H1 (cell line): ENCODE results near the gene FKBP5. TPM values are rescaled to one million over a fixed set of nuclear protein-coding genes. Genes with fewer than 3 reads are reported as not detected.

ENCODE experiments used
- CTCF ChIA-PET: fragments of 300-600 bp; sonication (Branson Sonifier 250); formaldehyde crosslinking; loops from one replicate; lab custom pipeline; 2021; ENCODE audit not compliant: partially characterized antibody; lab: Charles Lee
- POLR2A ChIA-PET: fragments of 300-600 bp; sonication (Branson Sonifier 250); formaldehyde crosslinking; loops from one replicate; lab custom pipeline; 2021; ENCODE audit warnings: inconsistent platforms; ENCODE audit not compliant: partially characterized antibody; lab: Charles Lee
- DNase-seq, 2 experiments: peaks; one replicate each; pipeline versions ENCODE4 v3.0.0 to v3.0.0-alpha.2; 2010 to 2022; ENCODE audit warnings: low spot score in 2 of 2, low read depth in 1 of 2, mixed read lengths in 1 of 2
- FAIRE-seq: peaks from 2 replicates; lab custom pipeline; 2011; peaks lifted over from hg19 to GRCh38; lab: Jason Lieb, UNC
- H2AFZ ChIP-seq: 2 replicates; pipeline ENCODE4 v1.8.1; 2012; ENCODE audit warnings: low read length, inconsistent platforms
- H2AK5ac ChIP-seq: 2 replicates; pipeline ENCODE4 v1.6.1; 2013; ENCODE audit warnings: low read depth, low read length
- H2BK120ac ChIP-seq: replicated peaks from 2 replicates; pipeline ENCODE3; 2013; ENCODE audit warnings: low read depth, low read length, inconsistent platforms
- H2BK12ac ChIP-seq: 2 replicates; pipeline ENCODE4 v1.6.1; 2013; ENCODE audit warnings: low read depth, low read length
- H2BK15ac ChIP-seq: 2 replicates; pipeline ENCODE4 v1.6.1; 2013; ENCODE audit warnings: low read length
- H2BK20ac ChIP-seq: 2 replicates; pipeline ENCODE4 v1.6.1; 2013; ENCODE audit warnings: low read length
- H2BK5ac ChIP-seq: 2 replicates; pipeline ENCODE4 v1.6.1; 2013; ENCODE audit warnings: low read depth, low read length
- H3K14ac ChIP-seq: 2 replicates; pipeline ENCODE4 v1.6.1; 2013; ENCODE audit warnings: inconsistent platforms; ENCODE audit not compliant: insufficient read length
- H3K18ac ChIP-seq: 2 replicates; pipeline ENCODE4 v1.6.1; 2013; ENCODE audit warnings: low read length; ENCODE audit errors: extremely low read depth
- H3K23ac ChIP-seq: 2 replicates; pipeline ENCODE4 v1.6.1; 2013; ENCODE audit warnings: inconsistent platforms; ENCODE audit not compliant: insufficient read length
- H3K23me2 ChIP-seq: 2 replicates; pipeline ENCODE4 v1.6.1; 2013; ENCODE audit warnings: low read depth, low read length
- H3K27ac ChIP-seq: 2 replicates; pipeline ENCODE4 v1.6.1; 2011; ENCODE audit warnings: low read depth, low read length, inconsistent platforms
- H3K27me3 ChIP-seq, 4 experiments: replicated peaks in 1 of 4; 1 replicate in 1 of 4; 2 replicates in 3 of 4; pipeline versions ENCODE4 v1.6.1 to v1.8.1; 2011 to 2013; ENCODE audit warnings: low read length in 3 of 4, mild to moderate bottlenecking in 3 of 4, inconsistent platforms in 2 of 4, mixed read lengths in 2 of 4, moderate library complexity in 1 of 4; ENCODE audit not compliant: control insufficient read depth in 3 of 4, insufficient read depth in 3 of 4; ENCODE audit errors: extremely low read depth in 1 of 4
- H3K36me3 ChIP-seq, 4 experiments: 2 replicates each; pipeline versions ENCODE4 v1.6.1 to v1.8.1; 2011 to 2013; ENCODE audit warnings: mild to moderate bottlenecking in 4 of 4, low read length in 3 of 4, moderate library complexity in 2 of 4, control low read depth in 1 of 4, inconsistent platforms in 1 of 4; ENCODE audit not compliant: insufficient read depth in 4 of 4, control insufficient read depth in 2 of 4
- H3K4ac ChIP-seq: replicated peaks from 2 replicates; pipeline ENCODE3; 2013; ENCODE audit warnings: low read length, low read depth, mixed read lengths, inconsistent platforms; ENCODE audit not compliant: insufficient read length
- H3K4me1 ChIP-seq, 4 experiments: replicated peaks in 1 of 4; 1 replicate in 1 of 4; 2 replicates in 3 of 4; pipeline versions ENCODE4 v1.6.1 to v1.8.1; 2011 to 2013; ENCODE audit warnings: low read length in 3 of 4, inconsistent platforms in 2 of 4, mixed read lengths in 1 of 4; ENCODE audit not compliant: insufficient read depth in 4 of 4, control insufficient read depth in 3 of 4
- H3K4me2 ChIP-seq, 2 experiments: 2 replicates each; pipeline versions ENCODE4 v1.6.1 to v1.8.1; 2011 to 2013; ENCODE audit warnings: low read depth in 2 of 2, low read length in 2 of 2, control low read depth in 1 of 2, inconsistent platforms in 1 of 2, mild to moderate bottlenecking in 1 of 2; ENCODE audit not compliant: insufficient read depth in 1 of 2
- H3K4me3 ChIP-seq, 4 experiments: fragments of 200-600, 300-600 bp in 1 of 4; sonication (generic), shearing (Covaris generic), sonication (Bioruptor Twin) in 1 of 4; 2 replicates each; pipeline versions ENCODE4 v1.5.1 to v1.8.1; 2011 to 2016; ENCODE audit warnings: low read length in 4 of 4, low read depth in 3 of 4, control low read depth in 2 of 4, inconsistent platforms in 2 of 4, mild to moderate bottlenecking in 2 of 4, mixed read lengths in 1 of 4, moderate library complexity in 1 of 4; ENCODE audit not compliant: insufficient read depth in 2 of 4; ENCODE audit errors: extremely low read depth in 1 of 4
- H3K56ac ChIP-seq: replicated peaks from 2 replicates; pipeline ENCODE3; 2013; ENCODE audit warnings: low read depth, mild to moderate bottlenecking, mixed read lengths, low read length, inconsistent platforms; ENCODE audit not compliant: insufficient read length
- H3K79me1 ChIP-seq: 2 replicates; pipeline ENCODE4 v1.6.1; 2013; ENCODE audit warnings: low read depth, low read length, control low read depth
- H3K79me2 ChIP-seq, 2 experiments: 2 replicates each; pipeline versions ENCODE4 v1.6.1 to v1.8.1; 2012 to 2013; ENCODE audit warnings: low read length in 2 of 2, mild to moderate bottlenecking in 2 of 2, inconsistent platforms in 1 of 2; ENCODE audit not compliant: insufficient read depth in 2 of 2, control insufficient read depth in 1 of 2
- H3K9ac ChIP-seq, 4 experiments: replicated peaks in 1 of 4; 1 replicate in 1 of 4; 2 replicates in 3 of 4; pipeline versions ENCODE4 v1.6.1 to v1.8.1; 2011 to 2013; ENCODE audit warnings: low read depth in 3 of 4, low read length in 3 of 4, control low read depth in 2 of 4, mild to moderate bottlenecking in 2 of 4, moderate library complexity in 2 of 4, inconsistent platforms in 1 of 4; ENCODE audit errors: extremely low read depth in 1 of 4
- H3K9me3 ChIP-seq, 2 experiments: 2 replicates each; pipeline versions ENCODE4 v1.6.1 to v1.8.1; 2012 to 2013; ENCODE audit warnings: mild to moderate bottlenecking in 2 of 2, moderate library complexity in 2 of 2, control low read depth in 1 of 2, inconsistent platforms in 1 of 2, low read depth in 1 of 2, low read length in 1 of 2, mixed read lengths in 1 of 2; ENCODE audit not compliant: insufficient read depth in 2 of 2
- H4K20me1 ChIP-seq, 2 experiments: replicated peaks in 1 of 2; 2 replicates each; pipeline versions ENCODE3 to v1.8.1; 2011 to 2013; ENCODE audit warnings: inconsistent platforms in 2 of 2, low read length in 2 of 2, mild to moderate bottlenecking in 1 of 2; ENCODE audit not compliant: insufficient read depth in 2 of 2, control insufficient read depth in 1 of 2
- H4K5ac ChIP-seq: 2 replicates; pipeline ENCODE4 v1.6.1; 2013; ENCODE audit warnings: low read length, low read depth, mixed read lengths, inconsistent platforms; ENCODE audit not compliant: insufficient read length
- H4K8ac ChIP-seq: 2 replicates; pipeline ENCODE4 v1.8.0; 2013; ENCODE audit warnings: mild to moderate bottlenecking, moderate library complexity, low read length, inconsistent platforms; ENCODE audit not compliant: insufficient read depth; ENCODE audit errors: extremely low read depth
- H4K91ac ChIP-seq: replicated peaks from 2 replicates; pipeline ENCODE3; 2013; ENCODE audit warnings: low read length, mixed read lengths, inconsistent platforms; ENCODE audit not compliant: insufficient read length
- EGR1 ChIP-seq: IDR thresholded peaks from 2 replicates; pipeline ENCODE4 v1.6.1; 2011; ENCODE audit warnings: low read depth, low read length, borderline replicate concordance
- WGBS, 2 experiments: shearing (Covaris generic) in 1 of 2; methylation state at CpG; one replicate each; pipeline versions ENCODE4 v1.1.6 to v1.1.7; 2013 to 2015; ENCODE audit warnings: low lambda C conversion rate in 2 of 2, mixed read lengths in 2 of 2, inconsistent platforms in 1 of 2, low coverage in 1 of 2, missing lambda C conversion rate in 1 of 2; ENCODE audit not compliant: insufficient replicate concordance in 2 of 2, insufficient coverage in 1 of 2, insufficient read length in 1 of 2; ENCODE audit errors: extremely low coverage in 1 of 2, missing lambda C conversion rate in 1 of 2; 5-methylcytosine and 5-hydroxymethylcytosine counted together
- polyA plus RNA-seq, 7 experiments: library from polyadenylated mRNA; depleted of rRNA in 3 of 7; stranded (reverse) in 5 of 7; unstranded in 2 of 7; fragments of >200 nt in 5 of 7; fragments of 200-250 nt in 2 of 7; gene quantifications; 1 replicate in 5 of 7; 2 replicates in 1 of 7; 4 replicates in 1 of 7; pipeline versions ENCODE4 v1.2.1 to v1.2.3, GENCODE V29; 2011 to 2013; ENCODE audit warnings: missing spikeins in 2 of 7, mixed read lengths in 2 of 7
- total RNA-seq: library from RNA; stranded (reverse); fragmentation: NEBNext Ultra II Directional; extraction: Animal tissue kit (Norgen Biotek cat#: 25700); gene quantifications from 2 replicates; pipeline ENCODE4 v1.2.1, GENCODE V29; 2021

The FKBP5 gene
- total and polyA plus RNA-seq, 2 of the 8 experiments (the other 6 are each of a cell fraction or from before 2014, with no cell fraction given): 14.3 to 40.4 TPM

- H4K20me1 ChIP-seq: no peaks in the 10 kb centered on the region
- POLR2A ChIA-PET: interaction anchor here (0.6 to 1.6 kb wide), 2 partner anchors 12 to 27 kb away, joined by 3 to 5 read pairs; no protein-coding TSS in a partner anchor
- H3K9ac ChIP-seq: no peak overlapping the region
- H3K9me3 ChIP-seq: no peaks in the 10 kb centered on the region
- H2BK12ac ChIP-seq: no peak overlapping the region
- H3K4me2 ChIP-seq: no peak overlapping the region
- no peak overlapping the region for H2AK5ac ChIP-seq
- FAIRE-seq (no peak), DNase-seq (no peak)
- H3K56ac ChIP-seq: no peak overlapping the region
- no peak overlapping the region for H3K4me3 ChIP-seq
- CTCF ChIA-PET: interaction anchor here (0.9 to 24.0 kb wide), 2 partner anchors 18 to 39 kb away, joined by 3 to 521 read pairs; no protein-coding TSS in a partner anchor
- no peaks in the 10 kb centered on the region; the same call in 1 of the 2 replicates for H3K23me2 ChIP-seq
- H4K8ac ChIP-seq: no peak overlapping the region
- no peaks in the 10 kb centered on the region for H3K79me1 ChIP-seq
- no peak overlapping the region for H2BK5ac ChIP-seq
- H3K14ac ChIP-seq: no peak overlapping the region
- H3K27ac ChIP-seq: no peak overlapping the region
- H4K91ac ChIP-seq: no peak overlapping the region
- H2BK20ac ChIP-seq: no peak overlapping the region
- H3K18ac ChIP-seq: no peak overlapping the region
- no peak overlapping the region for H3K23ac ChIP-seq
- no peaks in the 10 kb centered on the region for H3K36me3 ChIP-seq
- H2BK15ac ChIP-seq: no peak overlapping the region
- peaks cover 0 to 12% (median 5%) of the 10 kb centered on the region in 4 experiments; a peak in 6 of 7 replicates for H3K4me1 ChIP-seq
- WGBS, 2 experiments: 89% methylated on average over 6 of the region's 6 CpGs; no CpG with 5 or more reads in 1 of the 2 experiments
- no peak overlapping the region for H4K5ac ChIP-seq
- no peak overlapping the region for H3K4ac ChIP-seq
- H3K79me2 ChIP-seq: no peaks in the 10 kb centered on the region
- H2BK120ac ChIP-seq: no peak overlapping the region
- H2AFZ ChIP-seq: no peak overlapping the region
- TF ChIP-seq EGR1: no peak
- TF ChIP-seq, all 59 proteins: peak for 0
- no peaks in the 10 kb centered on the region for H3K27me3 ChIP-seq
These were observed 141.0 kb downstream of the FKBP5 start for GRCh38 chr6:35547676-35548075.
